ENCODE data around the gene UGT1A6.

The UGT1A6 gene

GRCh38 chr2:233802132-233802815, 109.6 kb downstream of the UGT1A6 start:
- no peak for DNase-seq (ENCODE audit: low spot score)

- no peak for DNase-seq (ENCODE audit: low spot score)
These were observed 110.7 kb downstream of the UGT1A6 start for GRCh38 chr2:233803292-233803911.

GRCh38 chr2:233803994-233804393, 111.3 kb downstream of the UGT1A6 start:
- no peak for DNase-seq (ENCODE audit: low spot score)

GRCh38 chr2:233807215-233807865, 114.7 kb downstream of the UGT1A6 start:
- DNase-seq (ENCODE audit: low spot score): no peak

- DNase-seq (ENCODE audit: low spot score): no peak
These were observed 115.6 kb downstream of the UGT1A6 start for GRCh38 chr2:233807966-233808935.

GRCh38 chr2:233810385-233810784, 117.7 kb downstream of the UGT1A6 start:
- no peak for DNase-seq (ENCODE audit: low spot score)

- DNase-seq (ENCODE audit: low spot score): no peak
These were observed 118.4 kb downstream of the UGT1A6 start for GRCh38 chr2:233811087-233811486.

- DNase-seq (ENCODE audit: low spot score): no peak
These were observed 119.0 kb downstream of the UGT1A6 start for GRCh38 chr2:233811732-233812131.

- DNase-seq (ENCODE audit: low spot score): no peak
These were observed 120.8 kb downstream of the UGT1A6 start for GRCh38 chr2:233813236-233814055.

- no peak for DNase-seq (ENCODE audit: low spot score)
These were observed 121.6 kb downstream of the UGT1A6 start for GRCh38 chr2:233814056-233814835.

GRCh38 chr2:233815861-233816260, 123.2 kb downstream of the UGT1A6 start:
- no peak for DNase-seq (ENCODE audit: low spot score)

- no peak for DNase-seq (ENCODE audit: low spot score)
These were observed 123.6 kb downstream of the UGT1A6 start for GRCh38 chr2:233816334-233816733.

- no peak for DNase-seq (ENCODE audit: low spot score)
These were observed 124.1 kb downstream of the UGT1A6 start for GRCh38 chr2:233816771-233817170.

GRCh38 chr2:233817361-233817911, 124.7 kb downstream of the UGT1A6 start:
- DNase-seq (ENCODE audit: low spot score): no peak

- no peak for DNase-seq (ENCODE audit: low spot score)
These were observed 125.4 kb downstream of the UGT1A6 start for GRCh38 chr2:233817995-233818638.

GRCh38 chr2:233818639-233819621, 126.2 kb downstream of the UGT1A6 start:
- no peak for DNase-seq (ENCODE audit: low spot score)

GRCh38 chr2:233819884-233820773, 127.4 kb downstream of the UGT1A6 start:
- no peak for DNase-seq (ENCODE audit: low spot score)

Measured in CD4-positive, alpha-beta T cell treated with Interleukin-6 at 100 ng/mL for 8 hours (primary cell).